Right lobe of liver (tissue), 6 donors: ENCODE data around the gene TEPSIN. TPM values are rescaled to one million over a fixed set of nuclear protein-coding genes. Genes with fewer than 3 reads are reported as not detected.

Experiments used
- ATAC-seq, 4 donors: fragments of 200-7000 bp; cut with Tn5 transposase; one replicate each; pipeline ENCODE4 v1.9.1; 2020; ENCODE audit warnings: mild to moderate bottlenecking in 4 of 4, moderate library complexity in 4 of 4
- DNase-seq, 3 donors: peaks; one replicate each; pipeline ENCODE4 v3.0.0-alpha.2; 2020
- H3K27ac ChIP-seq, 3 donors: fragments of 200-600 bp; one replicate each; pipeline ENCODE4 v1.8.0; 2022
- H3K27me3 ChIP-seq, 2 donors: fragments of 200-600 bp; one replicate each; pipeline ENCODE4 v1.8.0; 2022
- H3K36me3 ChIP-seq, 4 donors: fragments of 200-600 bp; sonication (generic) in 1 of 4; one replicate each; pipeline versions ENCODE4 v1.5.1 to v1.8.0; 2017 to 2022; ENCODE audit warnings: control low read depth in 1 of 4
- H3K4me1 ChIP-seq, 4 donors: fragments of 200-600 bp; sonication (generic) in 1 of 4; one replicate each; pipeline versions ENCODE4 v1.5.1 to v1.8.0; 2017 to 2022; ENCODE audit warnings: control low read depth in 1 of 4
- H3K4me3 ChIP-seq, 3 donors: fragments of 200-600 bp; one replicate each; pipeline ENCODE4 v1.8.0; 2022
- H3K9me3 ChIP-seq, 4 donors: fragments of 200-600 bp; sonication (generic) in 1 of 4; one replicate each; pipeline versions ENCODE4 v1.5.1 to v1.8.0; 2017 to 2022; ENCODE audit warnings: control low read depth in 1 of 4
- CTCF ChIP-seq, 4 donors: fragments of 200-600 bp in 3 of 4; fragments of 450-650 bp in 1 of 4; IDR thresholded peaks; one replicate each; pipeline versions ENCODE4 v1.5.1 to v1.8.0; 2016 to 2022; ENCODE audit warnings: antibody characterized with exemption in 4 of 4, mild to moderate bottlenecking in 2 of 4
- POLR2A ChIP-seq: fragments of 450-650 bp; IDR thresholded peaks from one replicate; pipeline ENCODE4 v1.6.1; 2017; ENCODE audit warnings: antibody characterized with exemption, mild to moderate bottlenecking
- WGBS: methylation state at CpG from one replicate; pipeline ENCODE4 v1.1.6; 2018; ENCODE audit warnings: low coverage, low lambda C conversion rate; ENCODE audit not compliant: insufficient coverage; ENCODE audit errors: missing lambda C conversion rate; 5-methylcytosine and 5-hydroxymethylcytosine counted together
- intact Hi-C, 2 donors: fragments of 100-400 bp; cut with DNase I; formaldehyde crosslinking; loops; one replicate each; pipeline versions ENCODE4 v1.11.2 to v1.14.1; 2022
- total RNA-seq, 6 experiments: library from RNA; depleted of rRNA in 2 of 6; stranded (reverse); fragments of >200 nt in 2 of 6; fragmentation: NEBNext Ultra II Directional in 3 of 6; extraction: Animal tissue kit (Norgen Biotek cat#: 25700) in 3 of 6; gene quantifications; one replicate each; pipeline versions ENCODE4 v1.1.0 to v1.2.4, GENCODE V29; 2016 to 2023
- donor health status: DM: no; HTN: yes; CAD: no.
- donor health status: DM: no; HTN: no; CAD: no.
- donor health status: DM: no; HTN: no; CAD: no.
- donor health status: DM: no; HTN: yes; CAD: no.
- donor health status: DM: no; HTN: yes; CAD: no.

The TEPSIN gene
- total RNA-seq, 6 experiments from 2014 or later: 11.9 to 27.6 (median 18.1) TPM

- H3K4me3 ChIP-seq: no peak overlapping the region
- TF ChIP-seq POLR2A (no peak), CTCF (IDR thresholded peaks at IDR 0.05) (no peak)
- H3K4me1 ChIP-seq: no peaks in the 10 kb centered on the region
- no peak for DNase-seq
- no peak for ATAC-seq
- intact Hi-C loops: no loop called here
- no peaks in the 10 kb centered on the region for H3K9me3 ChIP-seq
- no peak overlapping the region for H3K27ac ChIP-seq
- H3K27me3 ChIP-seq: no peaks in the 10 kb centered on the region
- 96% methylated on average over 5 of the region's 18 CpGs for WGBS
- H3K36me3 ChIP-seq: no peaks in the 10 kb centered on the region
Measured at GRCh38 chr17:81200201-81200600, 38.7 kb downstream of the TEPSIN start.

- Histone ChIP-seq H3K4me3 (no peak overlapping the region), H3K36me3 (no peaks in the 10 kb centered on the region), H3K4me1 (no peaks in the 10 kb centered on the region), H3K27me3 (no peaks in the 10 kb centered on the region), H3K27ac (no peak overlapping the region), H3K9me3 (no peaks in the 10 kb centered on the region)
- WGBS: 90% methylated on average over 2 of the region's 18 CpGs
- intact Hi-C loops: loop anchor here in 1 of 2 donors (10.0 kb wide), 1 partner anchor 55 kb away; no protein-coding TSS in a partner anchor
- TF ChIP-seq POLR2A (no peak), CTCF (IDR thresholded peaks at IDR 0.05) (no peak)
- DNase-seq (no peak), ATAC-seq (no peak)
Measured at GRCh38 chr17:81199482-81199830, 39.4 kb downstream of the TEPSIN start.

- intact Hi-C loops: loop anchor here in 1 of 2 donors (10.0 kb wide), 1 partner anchor 54 kb away; no protein-coding TSS in a partner anchor
- Histone ChIP-seq H3K9me3 (no peaks in the 10 kb centered on the region), H3K4me1 (no peaks in the 10 kb centered on the region), H3K4me3 (no peak overlapping the region), H3K27me3 (no peaks in the 10 kb centered on the region), H3K36me3 (no peaks in the 10 kb centered on the region), H3K27ac (no peak overlapping the region)
- 87% methylated on average over 4 of the region's 22 CpGs for WGBS
- TF ChIP-seq POLR2A: no peak
- TF ChIP-seq CTCF (IDR thresholded peaks at IDR 0.05): no peak
- DNase-seq (no peak), ATAC-seq (no peak)
Measured at GRCh38 chr17:81198826-81199481, 39.9 kb downstream of the TEPSIN start.

GRCh38 chr17:81197831-81198490, 40.9 kb downstream of the TEPSIN start:
- no peaks in the 10 kb centered on the region for H3K27me3 ChIP-seq
- DNase-seq: no peak
- WGBS: 80% methylated on average over 1 of the region's 21 CpGs
- H3K4me3 ChIP-seq: no peak overlapping the region
- H3K36me3 ChIP-seq: no peaks in the 10 kb centered on the region
- no peak for ATAC-seq
- H3K27ac ChIP-seq: no peak overlapping the region
- TF ChIP-seq POLR2A: no peak
- no peaks in the 10 kb centered on the region for H3K9me3 ChIP-seq
- no peaks in the 10 kb centered on the region for H3K4me1 ChIP-seq
- intact Hi-C loops: loop anchor here in 1 of 2 donors (10.0 kb wide), 1 partner anchor 53 kb away; no protein-coding TSS in a partner anchor

GRCh38 chr17:81197409-81197795, 41.5 kb downstream of the TEPSIN start:
- no peaks in the 10 kb centered on the region for H3K9me3 ChIP-seq
- ATAC-seq (no peak), DNase-seq (no peak)
- H3K36me3 ChIP-seq: no peaks in the 10 kb centered on the region
- H3K27me3 ChIP-seq: no peaks in the 10 kb centered on the region
- 100% methylated on average over 1 of the region's 14 CpGs for WGBS
- no peak overlapping the region for H3K4me3 ChIP-seq
- H3K4me1 ChIP-seq: no peaks in the 10 kb centered on the region
- no peak overlapping the region for H3K27ac ChIP-seq
- intact Hi-C loops: loop anchor here in 1 of 2 donors (10.0 kb wide), 1 partner anchor 53 kb away; no protein-coding TSS in a partner anchor
- no peak for TF ChIP-seq POLR2A
- no peak for TF ChIP-seq CTCF (IDR thresholded peaks at IDR 0.05)
